Liver (tissue), 9 donors: Measurements from ENCODE around the gene SMIM5. TPM values are rescaled to one million over a fixed set of nuclear protein-coding genes. Genes with fewer than 3 reads are reported as not detected.

Experiments
- DNase-seq: peaks from one replicate; pipeline ENCODE4 v3.0.0-alpha.2; 2017; ENCODE audit warnings: low spot score
- H3K27ac ChIP-seq, 2 donors: one replicate each; pipeline ENCODE4 v1.7.0; 2013; ENCODE audit warnings: inconsistent platforms in 2 of 2, low read length in 2 of 2, control low read depth in 1 of 2, low read depth in 1 of 2, mild to moderate bottlenecking in 1 of 2
- H3K27me3 ChIP-seq, 4 donors: one replicate each; pipeline versions ENCODE4 v1.6.1 to v1.7.0; 2013; ENCODE audit warnings: low read length in 3 of 4, inconsistent platforms in 1 of 4, mild to moderate bottlenecking in 1 of 4, moderate library complexity in 1 of 4; ENCODE audit not compliant: control insufficient read depth in 4 of 4, insufficient read depth in 4 of 4
- H3K36me3 ChIP-seq, 4 donors: one replicate each; pipeline versions ENCODE4 v1.6.1 to v1.7.0; 2013; ENCODE audit warnings: low read length in 3 of 4, mild to moderate bottlenecking in 3 of 4, low read depth in 1 of 4, moderate library complexity in 1 of 4; ENCODE audit not compliant: control insufficient read depth in 4 of 4, insufficient read depth in 3 of 4
- H3K4me1 ChIP-seq, 4 donors: one replicate each; pipeline versions ENCODE4 v1.6.1 to v1.7.0; 2013; ENCODE audit warnings: low read length in 3 of 4, mild to moderate bottlenecking in 3 of 4, moderate library complexity in 1 of 4; ENCODE audit not compliant: control insufficient read depth in 4 of 4, insufficient read depth in 4 of 4
- H3K4me3 ChIP-seq, 3 donors: one replicate each; pipeline versions ENCODE4 v1.6.1 to v1.7.0; 2013; ENCODE audit warnings: low read length in 3 of 3, control low read depth in 1 of 3, low read depth in 1 of 3, mild to moderate bottlenecking in 1 of 3
- H3K9ac ChIP-seq, 2 donors: one replicate each; pipeline ENCODE4 v1.7.0; 2013; ENCODE audit warnings: low read length in 2 of 2, mild to moderate bottlenecking in 2 of 2, moderate library complexity in 2 of 2, control low read depth in 1 of 2, low read depth in 1 of 2
- H3K9me3 ChIP-seq, 4 donors: one replicate each; pipeline versions ENCODE4 v1.6.1 to v1.7.0; 2013; ENCODE audit warnings: low read length in 3 of 4; ENCODE audit not compliant: control insufficient read depth in 4 of 4
- EGR1 ChIP-seq, 2 donors: IDR thresholded peaks; 2 replicates each; pipeline ENCODE4 v1.6.1; 2016 to 2018; ENCODE audit warnings: antibody characterized with exemption in 2 of 2, low read depth in 2 of 2
- FOXA1 ChIP-seq: IDR thresholded peaks from 2 replicates; pipeline ENCODE4 v1.6.1; 2016; ENCODE audit warnings: antibody characterized with exemption
- FOXA2 ChIP-seq: IDR thresholded peaks from 2 replicates; pipeline ENCODE4 v1.6.1; 2016; ENCODE audit warnings: antibody characterized with exemption
- GABPA ChIP-seq, 2 donors: IDR thresholded peaks in 1 of 2; conservative IDR thresholded peaks in 1 of 2; 2 replicates each; pipeline ENCODE4 v1.6.1; 2016; ENCODE audit warnings: antibody characterized with exemption in 2 of 2, mild to moderate bottlenecking in 1 of 2, moderate library complexity in 1 of 2
- HNF4A ChIP-seq, 2 donors: conservative IDR thresholded peaks; 2 replicates each; pipeline ENCODE4 v1.6.1; 2016; ENCODE audit warnings: antibody characterized with exemption in 2 of 2, mild to moderate bottlenecking in 2 of 2
- HNF4G ChIP-seq: IDR thresholded peaks from 2 replicates; pipeline ENCODE4 v1.6.1; 2016; ENCODE audit warnings: antibody characterized with exemption
- NR2F2 ChIP-seq: IDR thresholded peaks from 2 replicates; pipeline ENCODE4 v1.6.1; 2016; ENCODE audit warnings: antibody characterized with exemption
- RAD21 ChIP-seq, 2 donors: IDR thresholded peaks; 2 replicates each; pipeline ENCODE4 v1.6.1; 2016; ENCODE audit warnings: antibody characterized with exemption in 2 of 2, mild to moderate bottlenecking in 2 of 2
- RXRA ChIP-seq, 2 donors: IDR thresholded peaks; 2 replicates each; pipeline ENCODE4 v1.6.1; 2017 to 2018; ENCODE audit warnings: antibody characterized with exemption in 2 of 2, mild to moderate bottlenecking in 1 of 2
- SP1 ChIP-seq: IDR thresholded peaks from 2 replicates; pipeline ENCODE4 v1.6.1; 2018; ENCODE audit warnings: antibody characterized with exemption, mild to moderate bottlenecking
- TAF1 ChIP-seq: conservative IDR thresholded peaks from 2 replicates; pipeline ENCODE4 v1.6.1; 2016; ENCODE audit warnings: antibody characterized with exemption, mild to moderate bottlenecking
- YY1 ChIP-seq: IDR thresholded peaks from 2 replicates; pipeline ENCODE4 v1.6.1; 2016; ENCODE audit warnings: antibody characterized with exemption, mild to moderate bottlenecking
- WGBS: extraction: QIAGEN DNeasy Blood & Tissue Kit; methylation state at CpG from one replicate; pipeline ENCODE4 v1.1.7; 2013; 5-methylcytosine and 5-hydroxymethylcytosine counted together
- polyA plus RNA-seq, 2 donors: library from polyadenylated mRNA; stranded (reverse) in 1 of 2; unstranded in 1 of 2; fragments of 200-250 nt in 1 of 2; fragments of >200 nt in 1 of 2; fragmentation: Nextera tagmentation in 1 of 2; extraction: Ambion mirVana in 1 of 2; gene quantifications; one replicate each; pipeline versions ENCODE4 v1.2.1 to v1.2.3, GENCODE V29; 2013 to 2015
- total RNA-seq, 2 donors: library from RNA; depleted of rRNA; stranded (reverse); fragments of >200 nt; gene quantifications; one replicate each; pipeline ENCODE4 v1.2.3, GENCODE V29; 2014
- TF ChIP-seq, protein P1 (sequence below): fragments of 150-350 bp; IDR thresholded peaks from 2 replicates; pipeline ENCODE4 v1.5.1; 2017; ENCODE audit warnings: improper control_type of control experiment, low read depth, low read length; ENCODE audit not compliant: missing input control
- TF ChIP-seq, protein P2 (sequence below): IDR thresholded peaks from 2 replicates; pipeline ENCODE4 v1.6.1; 2016; ENCODE audit warnings: antibody characterized with exemption
- TF ChIP-seq, protein P3 (sequence below): IDR thresholded peaks from 2 replicates; pipeline ENCODE4 v1.6.1; 2016; ENCODE audit warnings: antibody characterized with exemption
- TF ChIP-seq, protein P4 (sequence below): IDR thresholded peaks from 2 replicates; pipeline ENCODE4 v1.6.1; 2016; ENCODE audit warnings: antibody characterized with exemption, mild to moderate bottlenecking
- donor health status: healthy.
- donor health status: healthy.
- donor health status: healthy.
- donor health status: healthy.
- donor health status: healthy.

Gene SMIM5
- total and polyA plus RNA-seq, 4 donors, result 0.10 to 54.9 (median 0.18) TPM

DNA sequence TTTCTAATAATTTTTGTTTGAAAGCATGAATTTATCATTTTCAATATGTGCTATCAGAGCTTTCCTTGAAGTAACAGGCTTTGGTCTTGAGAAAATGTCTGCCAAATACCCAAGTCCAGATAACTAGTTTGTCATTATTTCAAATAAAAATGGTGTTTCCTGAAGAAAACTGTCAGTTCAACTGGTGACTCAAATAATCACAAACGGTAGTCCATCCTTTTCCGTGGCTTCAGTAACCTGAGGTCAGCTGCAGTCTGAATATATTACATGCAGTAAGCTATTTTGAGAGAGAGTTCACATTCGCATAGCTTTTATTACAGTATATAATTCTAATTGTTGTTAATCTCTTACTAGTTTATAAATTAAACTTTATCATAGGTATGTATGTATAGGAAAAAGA is 43.2 kb downstream of the SMIM5 start:
- H3K4me3 ChIP-seq, result no peak overlapping the region
- no peak for DNase-seq
- no peak overlapping the region for H3K9ac ChIP-seq
- H3K9me3 ChIP-seq, result no peaks in the 10 kb centered on the region
- WGBS, result 77% methylated on average over 3 of the region's 3 CpGs
- no peaks in the 10 kb centered on the region for H3K4me1 ChIP-seq
- H3K36me3 ChIP-seq, result peaks cover 7 to 37% (median 29%) of the 10 kb centered on the region in 4 donors
- no peak for TF ChIP-seq FOXA2
- no peak for TF ChIP-seq NR2F2
- no peak overlapping the region for H3K27ac ChIP-seq
- no peaks in the 10 kb centered on the region for H3K27me3 ChIP-seq

DNA sequence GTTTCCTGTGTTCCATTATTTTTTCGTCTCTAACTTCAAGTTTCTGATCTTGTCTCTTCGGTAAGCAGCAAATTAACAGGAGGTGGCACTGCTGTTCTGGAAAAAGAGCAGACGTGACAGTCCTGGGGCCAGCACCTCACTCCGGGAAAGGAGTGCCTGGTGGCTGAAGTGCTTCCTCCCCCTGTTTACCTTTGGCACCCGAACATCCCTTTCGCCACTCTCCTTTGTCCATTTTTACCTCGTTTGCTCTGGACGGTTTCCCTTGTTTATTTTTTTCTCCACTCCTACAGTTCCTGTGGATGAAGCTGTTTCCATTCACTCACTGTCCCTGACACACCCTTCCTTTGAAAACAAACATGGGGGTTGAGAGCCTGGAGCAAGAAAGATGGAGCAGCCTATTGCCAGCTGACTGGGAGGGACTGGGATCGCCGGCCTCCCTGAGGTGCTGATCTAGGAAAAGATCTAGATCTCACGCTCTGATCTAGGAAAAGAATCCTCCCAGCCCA is 46.5 kb downstream of the SMIM5 start:
- Histone ChIP-seq H3K36me3 (peaks cover 1 to 14% (median 8%) of the 10 kb centered on the region in 4 donors), H3K9ac (no peak overlapping the region)
- WGBS, result 54% methylated on average over 11 of the region's 11 CpGs

DNA sequence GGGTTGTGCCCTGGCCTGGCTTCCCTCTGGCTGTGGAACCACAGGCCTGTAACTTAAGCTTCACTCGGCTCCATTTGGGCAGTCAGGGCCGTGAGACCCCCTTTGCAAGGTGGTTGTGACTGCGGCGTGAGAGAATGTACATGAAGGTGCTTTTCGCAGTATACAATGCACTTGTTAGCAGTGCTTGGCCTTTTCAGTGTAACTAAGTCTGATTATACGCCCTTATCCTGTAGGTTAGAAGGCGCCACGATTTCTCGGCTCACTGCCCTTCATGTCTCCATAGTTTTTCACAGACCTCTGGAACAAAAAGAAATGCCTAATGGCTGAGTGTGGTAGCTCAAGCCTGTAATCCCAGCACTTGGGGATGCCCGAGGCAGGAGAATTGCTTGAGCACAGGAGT is 47.2 kb downstream of the SMIM5 start:
- Histone ChIP-seq H3K9me3 (no peaks in the 10 kb centered on the region), H3K4me3 (no peak overlapping the region), H3K4me1 (no peaks in the 10 kb centered on the region), H3K36me3 (peaks cover 1 to 14% (median 8%) of the 10 kb centered on the region in 4 donors), H3K27me3 (no peaks in the 10 kb centered on the region), H3K27ac (no peak overlapping the region), H3K9ac (no peak overlapping the region)
- TF ChIP-seq, protein P1, sequence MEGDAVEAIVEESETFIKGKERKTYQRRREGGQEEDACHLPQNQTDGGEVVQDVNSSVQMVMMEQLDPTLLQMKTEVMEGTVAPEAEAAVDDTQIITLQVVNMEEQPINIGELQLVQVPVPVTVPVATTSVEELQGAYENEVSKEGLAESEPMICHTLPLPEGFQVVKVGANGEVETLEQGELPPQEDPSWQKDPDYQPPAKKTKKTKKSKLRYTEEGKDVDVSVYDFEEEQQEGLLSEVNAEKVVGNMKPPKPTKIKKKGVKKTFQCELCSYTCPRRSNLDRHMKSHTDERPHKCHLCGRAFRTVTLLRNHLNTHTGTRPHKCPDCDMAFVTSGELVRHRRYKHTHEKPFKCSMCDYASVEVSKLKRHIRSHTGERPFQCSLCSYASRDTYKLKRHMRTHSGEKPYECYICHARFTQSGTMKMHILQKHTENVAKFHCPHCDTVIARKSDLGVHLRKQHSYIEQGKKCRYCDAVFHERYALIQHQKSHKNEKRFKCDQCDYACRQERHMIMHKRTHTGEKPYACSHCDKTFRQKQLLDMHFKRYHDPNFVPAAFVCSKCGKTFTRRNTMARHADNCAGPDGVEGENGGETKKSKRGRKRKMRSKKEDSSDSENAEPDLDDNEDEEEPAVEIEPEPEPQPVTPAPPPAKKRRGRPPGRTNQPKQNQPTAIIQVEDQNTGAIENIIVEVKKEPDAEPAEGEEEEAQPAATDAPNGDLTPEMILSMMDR, result no peak
- TF ChIP-seq RAD21 (IDR thresholded peaks at IDR 0.05) (no peak), SP1 (no peak), FOXA2 (no peak)
- TF ChIP-seq, protein P2, sequence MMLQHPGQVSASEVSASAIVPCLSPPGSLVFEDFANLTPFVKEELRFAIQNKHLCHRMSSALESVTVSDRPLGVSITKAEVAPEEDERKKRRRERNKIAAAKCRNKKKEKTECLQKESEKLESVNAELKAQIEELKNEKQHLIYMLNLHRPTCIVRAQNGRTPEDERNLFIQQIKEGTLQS, result no peak
- TF ChIP-seq, protein P3, sequence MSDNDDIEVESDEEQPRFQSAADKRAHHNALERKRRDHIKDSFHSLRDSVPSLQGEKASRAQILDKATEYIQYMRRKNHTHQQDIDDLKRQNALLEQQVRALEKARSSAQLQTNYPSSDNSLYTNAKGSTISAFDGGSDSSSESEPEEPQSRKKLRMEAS, result no peak
- DNase-seq, result no peak
- 95% methylated on average over 10 of the region's 10 CpGs for WGBS

More for the DNA sequence above, 46.5 kb downstream of the SMIM5 start:
- no peaks in the 10 kb centered on the region for H3K9me3 ChIP-seq
- no peaks in the 10 kb centered on the region for H3K27me3 ChIP-seq
- DNase-seq, result no peak
- TF ChIP-seq RAD21 (IDR thresholded peaks at IDR 0.05), result peak; percentile 58 to 75
- peak; percentile 10 for TF ChIP-seq YY1
- no peak for TF ChIP-seq HNF4G
- TF ChIP-seq NR2F2, result peak; percentile 38
- TF ChIP-seq RXRA (IDR thresholded peaks at IDR 0.05), result peak; percentile 6 to 28
- no peak overlapping the region for H3K4me3 ChIP-seq
- H3K4me1 ChIP-seq, result no peaks in the 10 kb centered on the region
- no peak overlapping the region for H3K27ac ChIP-seq

DNA sequence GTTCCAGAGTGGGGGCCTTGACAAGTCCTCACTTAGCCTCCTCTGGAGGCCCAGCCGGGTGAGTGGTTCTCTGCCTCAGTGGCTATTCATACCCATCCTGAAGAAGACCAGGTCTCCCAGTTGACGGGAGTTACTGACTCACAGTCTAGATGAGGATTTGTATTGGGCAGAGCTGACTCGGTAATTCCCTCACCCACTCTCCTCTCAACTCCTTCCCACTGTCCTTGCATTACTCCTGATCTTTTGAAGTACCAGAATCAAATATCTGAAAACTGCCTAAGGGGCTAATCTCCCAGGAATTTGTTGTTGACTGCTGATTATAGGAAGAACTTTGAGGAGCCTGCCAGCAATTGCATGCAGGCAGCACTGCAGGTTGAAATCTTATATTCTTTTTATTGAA is 48.1 kb downstream of the SMIM5 start:
- Histone ChIP-seq H3K4me1 (no peaks in the 10 kb centered on the region), H3K36me3 (peaks cover 1 to 14% (median 8%) of the 10 kb centered on the region in 4 donors), H3K4me3 (no peak overlapping the region), H3K9me3 (no peaks in the 10 kb centered on the region), H3K9ac (no peak overlapping the region), H3K27me3 (no peaks in the 10 kb centered on the region), H3K27ac (no peak overlapping the region)
- DNase-seq, result no peak
- WGBS, result 92% methylated on average over 3 of the region's 3 CpGs
- TF ChIP-seq FOXA1 (no peak), HNF4A (conservative IDR thresholded peaks at IDR 0.05) (no peak), TAF1 (no peak), YY1 (no peak), HNF4G (no peak), GABPA (IDR thresholded peaks at IDR 0.05 in 1 of 2, conservative IDR thresholded peaks at IDR 0.05 in 1 of 2) (no peak), EGR1 (IDR thresholded peaks at IDR 0.05; ENCODE audit: low read depth in 2 of 2) (no peak), FOXA2 (no peak)
- TF ChIP-seq, protein P2, result no peak
- TF ChIP-seq, protein P4, sequence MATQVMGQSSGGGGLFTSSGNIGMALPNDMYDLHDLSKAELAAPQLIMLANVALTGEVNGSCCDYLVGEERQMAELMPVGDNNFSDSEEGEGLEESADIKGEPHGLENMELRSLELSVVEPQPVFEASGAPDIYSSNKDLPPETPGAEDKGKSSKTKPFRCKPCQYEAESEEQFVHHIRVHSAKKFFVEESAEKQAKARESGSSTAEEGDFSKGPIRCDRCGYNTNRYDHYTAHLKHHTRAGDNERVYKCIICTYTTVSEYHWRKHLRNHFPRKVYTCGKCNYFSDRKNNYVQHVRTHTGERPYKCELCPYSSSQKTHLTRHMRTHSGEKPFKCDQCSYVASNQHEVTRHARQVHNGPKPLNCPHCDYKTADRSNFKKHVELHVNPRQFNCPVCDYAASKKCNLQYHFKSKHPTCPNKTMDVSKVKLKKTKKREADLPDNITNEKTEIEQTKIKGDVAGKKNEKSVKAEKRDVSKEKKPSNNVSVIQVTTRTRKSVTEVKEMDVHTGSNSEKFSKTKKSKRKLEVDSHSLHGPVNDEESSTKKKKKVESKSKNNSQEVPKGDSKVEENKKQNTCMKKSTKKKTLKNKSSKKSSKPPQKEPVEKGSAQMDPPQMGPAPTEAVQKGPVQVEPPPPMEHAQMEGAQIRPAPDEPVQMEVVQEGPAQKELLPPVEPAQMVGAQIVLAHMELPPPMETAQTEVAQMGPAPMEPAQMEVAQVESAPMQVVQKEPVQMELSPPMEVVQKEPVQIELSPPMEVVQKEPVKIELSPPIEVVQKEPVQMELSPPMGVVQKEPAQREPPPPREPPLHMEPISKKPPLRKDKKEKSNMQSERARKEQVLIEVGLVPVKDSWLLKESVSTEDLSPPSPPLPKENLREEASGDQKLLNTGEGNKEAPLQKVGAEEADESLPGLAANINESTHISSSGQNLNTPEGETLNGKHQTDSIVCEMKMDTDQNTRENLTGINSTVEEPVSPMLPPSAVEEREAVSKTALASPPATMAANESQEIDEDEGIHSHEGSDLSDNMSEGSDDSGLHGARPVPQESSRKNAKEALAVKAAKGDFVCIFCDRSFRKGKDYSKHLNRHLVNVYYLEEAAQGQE, result no peak
